ENCODE measurements around the gene RAB36. TPM values are rescaled to one million over a fixed set of nuclear protein-coding genes. Genes with fewer than 3 reads are reported as not detected.

RAB36 gene
- total RNA-seq, 1 experiment from 2014 or later = 4.1 TPM

GRCh38 chr22:23106344-23106743, 38.9 kb upstream of the RAB36 start:
- BruUV-seq (replicated peaks) = no TSS peak
- no peaks in the 10 kb centered on the region for H3K27me3 ChIP-seq (ENCODE audit: control insufficient read depth, insufficient read depth, low read length)
- CTCF ChIA-PET = no interaction called here
- H3K4me3 ChIP-seq (ENCODE audit: low read depth in 2 of 2, low read length in 2 of 2) = no peak overlapping the region
- no peaks in the 10 kb centered on the region for H3K9me3 ChIP-seq (ENCODE audit: control insufficient read depth, insufficient read depth, low read depth, low read length)
- ATAC-seq (no peak), DNase-seq (ENCODE audit: low read depth, low spot score) (no peak)
- intact Hi-C loops (cut with micrococcal nuclease; ENCODE audit: unreplicated experiment) = no loop called here
- H3K36me3 ChIP-seq (ENCODE audit: control insufficient read depth, insufficient read depth, low read length) = no peaks in the 10 kb centered on the region
- POLR2A ChIA-PET = no interaction called here
- no peaks in the 10 kb centered on the region for H3K4me1 ChIP-seq (ENCODE audit: control insufficient read depth, insufficient read depth, low read length)
- no peak overlapping the region for H3K27ac ChIP-seq (ENCODE audit: low read length)
- in situ Hi-C loops (cut with HindIII; ENCODE audit: low pct_unique_long_range_greater_than_20kb, low sequenced_read_pairs) = no loop called here
- no peak for TF ChIP-seq POLR2AphosphoS5 (IDR thresholded peaks at IDR 0.05; ENCODE audit: low read depth, low read length)

GRCh38 chr22:23106906-23107367, 38.3 kb upstream of the RAB36 start:
- H3K27ac ChIP-seq (ENCODE audit: low read length) = no peak overlapping the region
- TF ChIP-seq, protein P1, sequence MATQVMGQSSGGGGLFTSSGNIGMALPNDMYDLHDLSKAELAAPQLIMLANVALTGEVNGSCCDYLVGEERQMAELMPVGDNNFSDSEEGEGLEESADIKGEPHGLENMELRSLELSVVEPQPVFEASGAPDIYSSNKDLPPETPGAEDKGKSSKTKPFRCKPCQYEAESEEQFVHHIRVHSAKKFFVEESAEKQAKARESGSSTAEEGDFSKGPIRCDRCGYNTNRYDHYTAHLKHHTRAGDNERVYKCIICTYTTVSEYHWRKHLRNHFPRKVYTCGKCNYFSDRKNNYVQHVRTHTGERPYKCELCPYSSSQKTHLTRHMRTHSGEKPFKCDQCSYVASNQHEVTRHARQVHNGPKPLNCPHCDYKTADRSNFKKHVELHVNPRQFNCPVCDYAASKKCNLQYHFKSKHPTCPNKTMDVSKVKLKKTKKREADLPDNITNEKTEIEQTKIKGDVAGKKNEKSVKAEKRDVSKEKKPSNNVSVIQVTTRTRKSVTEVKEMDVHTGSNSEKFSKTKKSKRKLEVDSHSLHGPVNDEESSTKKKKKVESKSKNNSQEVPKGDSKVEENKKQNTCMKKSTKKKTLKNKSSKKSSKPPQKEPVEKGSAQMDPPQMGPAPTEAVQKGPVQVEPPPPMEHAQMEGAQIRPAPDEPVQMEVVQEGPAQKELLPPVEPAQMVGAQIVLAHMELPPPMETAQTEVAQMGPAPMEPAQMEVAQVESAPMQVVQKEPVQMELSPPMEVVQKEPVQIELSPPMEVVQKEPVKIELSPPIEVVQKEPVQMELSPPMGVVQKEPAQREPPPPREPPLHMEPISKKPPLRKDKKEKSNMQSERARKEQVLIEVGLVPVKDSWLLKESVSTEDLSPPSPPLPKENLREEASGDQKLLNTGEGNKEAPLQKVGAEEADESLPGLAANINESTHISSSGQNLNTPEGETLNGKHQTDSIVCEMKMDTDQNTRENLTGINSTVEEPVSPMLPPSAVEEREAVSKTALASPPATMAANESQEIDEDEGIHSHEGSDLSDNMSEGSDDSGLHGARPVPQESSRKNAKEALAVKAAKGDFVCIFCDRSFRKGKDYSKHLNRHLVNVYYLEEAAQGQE (IDR thresholded peaks at IDR 0.05; ENCODE audit: insufficient read depth in 1 of 2, low read depth in 2 of 2, low read length in 1 of 2) = no peak
- no peak for TF ChIP-seq CTCF (IDR thresholded peaks at IDR 0.05)
- TF ChIP-seq POLR2AphosphoS5 (IDR thresholded peaks at IDR 0.05; ENCODE audit: low read depth, low read length) = no peak
- no peak for TF ChIP-seq TCF7L2 (IDR thresholded peaks at IDR 0.05; ENCODE audit: low read depth, low read length)
- no peak for TF ChIP-seq SIN3A (IDR thresholded peaks at IDR 0.05; ENCODE audit: borderline replicate concordance, insufficient read depth, low read depth, low read length)

DNA sequence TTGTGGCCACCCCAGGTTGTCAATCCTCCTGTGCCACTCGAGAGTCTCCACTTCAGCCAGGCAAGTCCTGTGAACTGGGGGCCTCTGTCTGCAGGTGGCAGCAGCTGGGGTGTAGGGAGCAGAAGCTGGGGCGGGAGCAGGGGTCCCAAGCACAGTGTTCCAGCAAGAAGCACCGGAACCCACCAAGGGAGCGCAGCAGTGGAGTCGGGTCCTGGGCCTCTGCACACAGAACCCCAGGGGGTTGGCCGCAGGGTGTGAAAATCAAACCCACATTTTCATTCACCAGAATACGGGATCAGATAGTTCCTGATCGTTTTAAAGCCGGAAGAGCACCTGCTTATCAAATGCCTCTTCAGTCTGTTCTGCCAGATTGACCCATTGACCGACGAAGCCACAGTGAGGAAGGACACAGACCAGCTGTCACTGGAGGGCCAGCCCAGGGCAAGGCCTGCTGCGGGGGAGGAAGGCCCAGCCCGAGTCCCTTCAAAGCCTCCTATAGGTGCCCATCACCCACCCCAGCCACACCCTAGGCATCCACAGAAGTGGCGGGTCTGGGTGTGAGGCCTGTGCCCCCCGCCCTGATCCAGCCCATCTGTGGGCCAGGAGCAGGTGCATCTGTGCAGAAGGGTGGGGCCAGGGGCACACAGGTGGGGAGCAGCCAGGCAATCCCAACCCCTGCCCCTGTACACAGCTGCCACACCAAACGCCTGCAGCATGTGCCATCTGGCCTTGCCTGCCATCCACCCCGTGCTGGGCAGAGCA, 37.6 kb upstream of the RAB36 start:
- no peaks in the 10 kb centered on the region for H3K27me3 ChIP-seq (ENCODE audit: control insufficient read depth, insufficient read depth, low read length)
- ChIA-PET CTCF (interaction anchor here (0.6 kb wide), 1 partner anchor 354 kb away, joined by 4 read pairs; no protein-coding TSS in a partner anchor), POLR2A (no interaction called here)
- TF ChIP-seq SIN3A (IDR thresholded peaks at IDR 0.05; ENCODE audit: borderline replicate concordance, insufficient read depth, low read depth, low read length) = no peak
- no peak for TF ChIP-seq CTCF (IDR thresholded peaks at IDR 0.05)
- TF ChIP-seq, protein P1 (IDR thresholded peaks at IDR 0.05; ENCODE audit: insufficient read depth in 1 of 2, low read depth in 2 of 2, low read length in 1 of 2) = no peak
- TF ChIP-seq TCF7L2 (IDR thresholded peaks at IDR 0.05; ENCODE audit: low read depth, low read length) = no peak
- no peak for TF ChIP-seq POLR2AphosphoS5 (IDR thresholded peaks at IDR 0.05; ENCODE audit: low read depth, low read length)
- DNase-seq (ENCODE audit: low read depth, low spot score) (no peak), ATAC-seq (no peak)
- no peaks in the 10 kb centered on the region for H3K36me3 ChIP-seq (ENCODE audit: control insufficient read depth, insufficient read depth, low read length)
- no peaks in the 10 kb centered on the region for H3K9me3 ChIP-seq (ENCODE audit: control insufficient read depth, insufficient read depth, low read depth, low read length)
- no peak overlapping the region for H3K4me3 ChIP-seq (ENCODE audit: low read depth in 2 of 2, low read length in 2 of 2)
- in situ Hi-C loops (cut with HindIII; ENCODE audit: low pct_unique_long_range_greater_than_20kb, low sequenced_read_pairs) (no loop called here), intact Hi-C loops (cut with micrococcal nuclease; ENCODE audit: unreplicated experiment) (no loop called here)
- BruUV-seq (replicated peaks) = no TSS peak
- H3K27ac ChIP-seq (ENCODE audit: low read length) = no peak overlapping the region
- H3K4me1 ChIP-seq (ENCODE audit: control insufficient read depth, insufficient read depth, low read length) = no peaks in the 10 kb centered on the region

More at GRCh38 chr22:23106906-23107367, 38.3 kb upstream of the RAB36 start:
- ChIA-PET CTCF (interaction anchor here (0.6 kb wide), 1 partner anchor 354 kb away, joined by 4 read pairs; no protein-coding TSS in a partner anchor), POLR2A (no interaction called here)
- in situ Hi-C loops (cut with HindIII; ENCODE audit: low pct_unique_long_range_greater_than_20kb, low sequenced_read_pairs) = no loop called here
- intact Hi-C loops (cut with micrococcal nuclease; ENCODE audit: unreplicated experiment) = no loop called here
- Histone ChIP-seq H3K9me3 (ENCODE audit: control insufficient read depth, insufficient read depth, low read depth, low read length) (no peaks in the 10 kb centered on the region), H3K4me3 (ENCODE audit: low read depth in 2 of 2, low read length in 2 of 2) (no peak overlapping the region), H3K27me3 (ENCODE audit: control insufficient read depth, insufficient read depth, low read length) (no peaks in the 10 kb centered on the region), H3K4me1 (ENCODE audit: control insufficient read depth, insufficient read depth, low read length) (no peaks in the 10 kb centered on the region), H3K36me3 (ENCODE audit: control insufficient read depth, insufficient read depth, low read length) (no peaks in the 10 kb centered on the region)
- ATAC-seq (no peak), DNase-seq (ENCODE audit: low read depth, low spot score) (no peak)
- no TSS peak for BruUV-seq (replicated peaks)

All from Panc1 (cell line).